Sigmoid colon (tissue), 3 donors: ENCODE data around the gene TTC22.

Experiments used
- CTCF ChIP-seq, 4 experiments: fragments of 450-650 bp in 3 of 4; fragments of 200-600 bp in 1 of 4; IDR thresholded peaks; one replicate each; pipeline ENCODE4 v1.5.1; 2016 to 2019; ENCODE audit warnings: antibody characterized with exemption in 4 of 4, mild to moderate bottlenecking in 3 of 4, moderate library complexity in 2 of 4
- POLR2A ChIP-seq, 2 donors: fragments of 450-650 bp; IDR thresholded peaks; one replicate each; pipeline ENCODE4 v1.6.1; 2016; ENCODE audit warnings: antibody characterized with exemption in 2 of 2, mild to moderate bottlenecking in 2 of 2, moderate library complexity in 2 of 2

- no peak for TF ChIP-seq POLR2A (IDR thresholded peaks at IDR 0.05)
- no peak for TF ChIP-seq CTCF (IDR thresholded peaks at IDR 0.05)
These were observed 5.8 kb downstream of the TTC22 start for GRCh38 chr1:54795356-54795665.
